GM18861 (cell line): Measurements from ENCODE around the gene GPX7.

ENCODE experiments used
- ATAC-seq: cut with Tn5 transposase; IDR thresholded peaks from one replicate; pipeline ENCODE4 v1.9.1; 2021; ENCODE audit not compliant: unreplicated experiment

GPX7 gene

GRCh38 chr1:52585474-52585873 lies 16.7 kb upstream of the GPX7 start:
- no peak for ATAC-seq

- no peak for ATAC-seq
Measured at GRCh38 chr1:52588027-52588426, 14.1 kb upstream of the GPX7 start.

GRCh38 chr1:52588535-52588934 lies 13.6 kb upstream of the GPX7 start:
- no peak for ATAC-seq

- ATAC-seq = no peak
Measured at GRCh38 chr1:52590266-52590665, 11.9 kb upstream of the GPX7 start.

- ATAC-seq = no peak
Measured at GRCh38 chr1:52592637-52593323, 9.4 kb upstream of the GPX7 start.

- no peak for ATAC-seq
Measured at GRCh38 chr1:52593495-52593894, 8.7 kb upstream of the GPX7 start.

- no peak for ATAC-seq
Measured at GRCh38 chr1:52595061-52595460, 7.1 kb upstream of the GPX7 start.

- no peak for ATAC-seq
Measured at GRCh38 chr1:52597912-52598311, 4.3 kb upstream of the GPX7 start.

- ATAC-seq = no peak
Measured at GRCh38 chr1:52598729-52599128, 3.4 kb upstream of the GPX7 start.

- no peak for ATAC-seq
Measured at GRCh38 chr1:52599236-52599635, 2.9 kb upstream of the GPX7 start.

GRCh38 chr1:52600533-52601179 lies 1.5 kb upstream of the GPX7 start:
- ATAC-seq = no peak

GRCh38 chr1:52601519-52601918 lies 652 bp upstream of the GPX7 start:
- ATAC-seq = no peak

- no peak for ATAC-seq
Measured at GRCh38 chr1:52602856-52603600, 857 bp downstream of the GPX7 start.

- no peak for ATAC-seq
Measured at GRCh38 chr1:52603630-52604029, 1.5 kb downstream of the GPX7 start.

GRCh38 chr1:52604063-52604770 lies 2.0 kb downstream of the GPX7 start:
- no peak for ATAC-seq

GRCh38 chr1:52613636-52614373 lies 11.6 kb downstream of the GPX7 start:
- ATAC-seq = no peak

- ATAC-seq = no peak
Measured at GRCh38 chr1:52614671-52615070, 12.5 kb downstream of the GPX7 start.

- ATAC-seq = no peak
Measured at GRCh38 chr1:52615489-52616042, 13.4 kb downstream of the GPX7 start.

- ATAC-seq = no peak
Measured at GRCh38 chr1:52621950-52622349, 19.8 kb downstream of the GPX7 start.

- no peak for ATAC-seq
Measured at GRCh38 chr1:52623812-52624211, 21.6 kb downstream of the GPX7 start.

GRCh38 chr1:52627028-52627427 lies 24.9 kb downstream of the GPX7 start:
- no peak for ATAC-seq
